Body of pancreas (tissue), 4 donors: Measurements from ENCODE around the gene GALE. TPM values are rescaled to one million over a fixed set of nuclear protein-coding genes. Genes with fewer than 3 reads are reported as not detected.
"Not testable (repeated sequence)": the region's sequence is repeated elsewhere in the genome, so short reads cannot be mapped to it uniquely, and the experiment has no call there.

Source experiments
- ATAC-seq: fragments of 150-250 bp; one replicate; pipeline ENCODE4 v1.9.1; 2016
- DNase-seq, 4 donors: peaks; one replicate each; pipeline ENCODE4 v3.0.0-alpha.2; 2019
- H3K27ac ChIP-seq, 4 donors: fragments of 200-600 bp; sonication (generic); 1 replicate in 3 of 4; 2 replicates in 1 of 4; pipeline versions ENCODE4 v1.5.1 to v1.6.1; 2016 to 2019; ENCODE audit warnings: mild to moderate bottlenecking in 1 of 4, mixed read lengths in 1 of 4, moderate library complexity in 1 of 4
- H3K27me3 ChIP-seq, 2 donors: fragments of 200-600 bp; sonication (generic); one replicate each; pipeline ENCODE4 v1.6.0; 2016; ENCODE audit warnings: mild to moderate bottlenecking in 1 of 2
- H3K36me3 ChIP-seq, 2 donors: fragments of 200-600 bp; sonication (generic); replicated peaks in 1 of 2; 2 replicates each; pipeline ENCODE4 v1.5.1; 2016; ENCODE audit warnings: low read depth in 2 of 2; ENCODE audit not compliant: insufficient read depth in 1 of 2
- H3K4me1 ChIP-seq: fragments of 200-600 bp; sonication (generic); one replicate; pipeline ENCODE4 v1.6.0; 2016
- H3K4me3 ChIP-seq, 2 donors: fragments of 200-600 bp; sonication (generic); 1 replicate in 1 of 2; 2 replicates in 1 of 2; pipeline ENCODE4 v1.5.1; 2016 to 2019
- H3K9me3 ChIP-seq, 3 donors: fragments of 200-600 bp; sonication (generic); 1 replicate in 2 of 3; 2 replicates in 1 of 3; pipeline ENCODE4 v1.5.1; 2016
- CTCF ChIP-seq, 7 experiments: fragments of 450-650 bp in 4 of 7; fragments of 200-600 bp in 3 of 7; sonication (generic) in 3 of 7; IDR thresholded peaks; one replicate each; pipeline ENCODE4 v1.5.1; 2016 to 2019; ENCODE audit warnings: antibody characterized with exemption in 7 of 7
- POLR2A ChIP-seq, 3 donors: fragments of 450-650 bp; IDR thresholded peaks; one replicate each; pipeline ENCODE4 v1.6.1; 2016; ENCODE audit warnings: antibody characterized with exemption in 3 of 3, mild to moderate bottlenecking in 2 of 3
- WGBS, 2 donors: methylation state at CpG; one replicate each; pipeline ENCODE4 v1.1.5; 2017; 5-methylcytosine and 5-hydroxymethylcytosine counted together
- intact Hi-C: fragments of 100-400 bp; cut with DNase I; formaldehyde crosslinking; loops from one replicate; pipeline ENCODE4 v1.15.1; 2023
- total RNA-seq, 2 donors: library from RNA; depleted of rRNA; stranded (reverse); fragments of >200 nt; gene quantifications; one replicate each; pipeline ENCODE4 v1.1.0, GENCODE V29; 2016

Gene GALE
- total RNA-seq, 2 donors from 2014 or later, result 29.3 to 32.7 TPM

DNA sequence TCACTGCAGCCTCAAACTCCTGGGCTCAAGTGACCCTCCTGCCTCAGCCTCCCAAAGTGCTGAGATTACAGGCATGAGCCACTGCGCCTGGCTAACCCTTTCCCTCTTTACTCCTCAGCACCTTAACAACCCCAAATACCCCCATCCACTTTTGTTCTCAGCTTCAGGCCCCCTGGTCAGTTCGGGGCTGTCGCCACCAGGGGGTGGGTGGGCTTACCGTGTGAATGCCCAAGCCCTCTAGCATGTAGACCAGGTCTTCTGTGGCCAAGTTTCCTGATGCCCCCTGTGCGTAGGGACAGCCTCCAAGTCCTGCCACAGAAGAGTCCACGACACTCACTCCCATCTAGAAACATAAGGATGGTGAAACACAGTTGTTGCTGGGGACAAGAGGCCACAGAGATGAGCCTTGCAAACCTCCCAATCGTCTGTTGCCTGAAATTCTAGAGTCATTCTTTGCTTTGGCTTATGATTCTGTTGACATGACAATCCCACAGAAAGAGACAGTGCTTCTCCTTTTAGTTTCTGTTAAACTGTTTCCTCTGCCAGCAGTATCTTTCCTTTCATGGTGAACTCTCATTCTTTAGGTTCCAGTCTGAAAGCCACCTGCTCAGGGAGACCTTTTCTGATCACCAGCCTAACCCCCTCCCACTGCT is 3.8 kb upstream of the GALE start:
- intact Hi-C loops, result no loop called here
- TF ChIP-seq POLR2A (IDR thresholded peaks at IDR 0.05), result no peak
- TF ChIP-seq CTCF (IDR thresholded peaks at IDR 0.05), result no peak
- Histone ChIP-seq H3K27ac (no peak overlapping the region), H3K4me3 (no peak overlapping the region), H3K36me3 (no peaks in the 10 kb centered on the region), H3K27me3 (no peaks in the 10 kb centered on the region), H3K9me3 (no peaks in the 10 kb centered on the region), H3K4me1 (peaks cover 15% of the 10 kb centered on the region)
- no peak for DNase-seq
- ATAC-seq, result no peak
- WGBS, 2 donors, result 75 to 82% methylated on average over 7 of the region's 7 CpGs

- no peak for ATAC-seq
- no peak overlapping the region for H3K27ac ChIP-seq
- H3K9me3 ChIP-seq, result no peaks in the 10 kb centered on the region
- H3K27me3 ChIP-seq, result no peaks in the 10 kb centered on the region
- no peaks in the 10 kb centered on the region for H3K36me3 ChIP-seq
- no peak overlapping the region for H3K4me3 ChIP-seq
- intact Hi-C loops, result no loop called here
- H3K4me1 ChIP-seq, result peaks cover 21% of the 10 kb centered on the region
- TF ChIP-seq POLR2A (IDR thresholded peaks at IDR 0.05) (no peak), CTCF (IDR thresholded peaks at IDR 0.05) (no peak)
- DNase-seq, result no peak
- WGBS, 2 donors, result 90 to 98% methylated on average over 5 of the region's 5 CpGs
Observed at GRCh38 chr1:23803674-23804073, 3.1 kb upstream of the GALE start.

DNA sequence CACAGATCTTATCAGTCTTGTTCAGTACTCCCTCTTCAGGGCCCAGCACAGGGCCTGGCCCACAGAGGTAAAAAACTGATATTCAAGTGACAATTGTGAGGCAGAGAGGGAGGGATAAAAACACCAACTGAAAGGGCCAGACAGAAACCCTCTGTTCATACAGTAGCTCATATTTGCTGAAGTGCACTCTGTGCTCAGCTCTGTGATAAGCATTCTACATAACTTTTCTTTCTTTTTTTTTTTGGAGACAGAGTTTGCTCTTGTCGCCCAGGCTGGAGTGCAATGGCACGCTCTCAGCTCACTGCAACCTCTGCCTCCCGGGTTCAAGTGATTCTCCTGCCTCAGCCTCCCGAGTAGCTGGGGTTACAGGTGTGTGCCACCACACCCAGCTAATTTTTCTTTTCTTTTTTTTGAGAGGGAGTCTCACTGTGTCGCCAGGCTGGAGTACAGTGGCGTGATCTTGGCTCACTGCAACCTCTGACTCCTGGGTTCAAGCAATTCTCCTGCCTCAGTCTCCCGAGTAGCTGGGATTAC is 2.3 kb upstream of the GALE start:
- H3K27me3 ChIP-seq, H3K36me3 ChIP-seq, H3K9me3 ChIP-seq, intact Hi-C loops, ATAC-seq, DNase-seq, H3K4me3 ChIP-seq, H3K27ac ChIP-seq: not testable (repeated sequence)
- peaks cover 29% of the 10 kb centered on the region for H3K4me1 ChIP-seq
- 94 to 99% methylated on average over 7 of the region's 7 CpGs for WGBS, 2 donors

GRCh38 chr1:23801876-23802275 is 1.3 kb upstream of the GALE start:
- DNase-seq, result peak in 1 of 4 donors; percentile 25

GRCh38 chr1:23801338-23801748 is 789 bp upstream of the GALE start:
- no peaks in the 10 kb centered on the region for H3K36me3 ChIP-seq
- H3K4me1 ChIP-seq, result peaks cover 33% of the 10 kb centered on the region
- H3K27ac ChIP-seq, result peak overlapping the region; percentile 94 to 97 (median 96)
- peak overlapping the region; percentile 24 to 76 for H3K4me3 ChIP-seq
- no peaks in the 10 kb centered on the region for H3K27me3 ChIP-seq
- no peaks in the 10 kb centered on the region for H3K9me3 ChIP-seq
- intact Hi-C loops, result no loop called here
- peak; percentile 48 to 58 (median 54) for DNase-seq
- peak in 1 of 7 experiments; percentile 10 for TF ChIP-seq CTCF (IDR thresholded peaks at IDR 0.05)
- no peak for TF ChIP-seq POLR2A (IDR thresholded peaks at IDR 0.05)
- WGBS, 2 donors, result 9 to 13% methylated on average over 18 to 19 of the region's 19 CpGs
- peak; percentile 19 for ATAC-seq

More at GRCh38 chr1:23801876-23802275, 1.3 kb upstream of the GALE start:
- H3K4me1 ChIP-seq, result peaks cover 33% of the 10 kb centered on the region
- H3K27ac ChIP-seq, result peak overlapping the region; percentile 94 to 97 (median 96)
- ATAC-seq, result no peak
- no peaks in the 10 kb centered on the region for H3K27me3 ChIP-seq
- WGBS, 2 donors, result 50 to 53% methylated on average over 2 to 10 of the region's 10 CpGs
- no peaks in the 10 kb centered on the region for H3K9me3 ChIP-seq
- H3K36me3 ChIP-seq, result no peaks in the 10 kb centered on the region
- no peak overlapping the region for H3K4me3 ChIP-seq
- no peak for TF ChIP-seq CTCF (IDR thresholded peaks at IDR 0.05)
- TF ChIP-seq POLR2A (IDR thresholded peaks at IDR 0.05), result no peak
- intact Hi-C loops, result no loop called here
